AG04449 (cell line): ENCODE measurements around the gene FOXB2.
"Not testable (repeated sequence)": the region's sequence is repeated elsewhere in the genome, so short reads cannot be mapped to it uniquely, and the experiment has no call there.

Experiments used
- CTCF ChIA-PET: fragments of 350-600 bp; formaldehyde crosslinking; extraction: SDS; loops from one replicate; lab custom pipeline; 2021; ENCODE audit warnings: antibody characterized with exemption; lab: Yijun Ruan, JAX
- POLR2A ChIA-PET: fragments of 400-600, 350-600 bp; formaldehyde crosslinking; extraction: SDS; loops from one replicate; lab custom pipeline; 2020; ENCODE audit warnings: antibody characterized with exemption, inconsistent platforms; lab: Yijun Ruan, JAX
- DNase-seq: peaks from one replicate; pipeline ENCODE4 v3.0.0-alpha.2; 2010; ENCODE audit warnings: low read depth, low spot score
- H3K4me3 ChIP-seq: 2 replicates; pipeline ENCODE4 v1.5.1; 2011; ENCODE audit warnings: low read depth, mild to moderate bottlenecking, control low read depth, low read length
- CTCF ChIP-seq: IDR thresholded peaks from one replicate; pipeline ENCODE4 v1.5.1; 2011; ENCODE audit warnings: mild to moderate bottlenecking, moderate library complexity, low read length, control low read depth, inconsistent platforms; ENCODE audit not compliant: insufficient read depth; ENCODE audit errors: missing control alignments

The FOXB2 gene

GRCh38 chr9:77019236-77019925 lies at the start of gene FOXB2:
Gene FOXB2 (plus strand): TSS chr9:77019655. CDS start chr9:77019655, 0 bp downstream.
- CTCF ChIA-PET = no interaction called here
- no peak for DNase-seq
- POLR2A ChIA-PET = no interaction called here
- no peak within 1 kb of the TSS; the same call in 1 of the 2 replicates for H3K4me3 ChIP-seq
- no peak for TF ChIP-seq CTCF

- POLR2A ChIA-PET = interaction anchor here (0.7 kb wide), 1 partner anchor 44 kb away, joined by 3 read pairs; no protein-coding TSS in a partner anchor
- no peak for DNase-seq
- TF ChIP-seq CTCF = no peak
- no peak overlapping the region for H3K4me3 ChIP-seq
- CTCF ChIA-PET = interaction anchor here (1.1 kb wide), 1 partner anchor 158 kb away, joined by 3 read pairs; no protein-coding TSS in a partner anchor
These were observed 49.7 kb upstream of the FOXB2 start for GRCh38 chr9:76969716-76970115.

- DNase-seq, H3K4me3 ChIP-seq, POLR2A ChIA-PET: not testable (repeated sequence)
- CTCF ChIA-PET = interaction anchor here (0.9 to 3.0 kb wide), 4 partner anchors 10 to 172 kb away, joined by 3 to 15 read pairs (median 3); no protein-coding TSS in a partner anchor
These were observed 40.6 kb upstream of the FOXB2 start for GRCh38 chr9:76978831-76979230.

- no peak for TF ChIP-seq CTCF
- CTCF ChIA-PET = interaction anchor here (1.5 kb wide), 1 partner anchor 10 kb away, joined by 3 read pairs; no protein-coding TSS in a partner anchor
- no peak for DNase-seq
- POLR2A ChIA-PET = no interaction called here
- no peak overlapping the region for H3K4me3 ChIP-seq
These were observed 38.9 kb upstream of the FOXB2 start for GRCh38 chr9:76980566-76980965.

- no peak for TF ChIP-seq CTCF
- POLR2A ChIA-PET = no interaction called here
- H3K4me3 ChIP-seq = no peak overlapping the region
- no peak for DNase-seq
- CTCF ChIA-PET = interaction anchor here (11.0 kb wide), 1 partner anchor 176 kb away, joined by 298 read pairs; no protein-coding TSS in a partner anchor
These were observed 35.0 kb upstream of the FOXB2 start for GRCh38 chr9:76984486-76984885.

GRCh38 chr9:76985581-76985980 lies 33.9 kb upstream of the FOXB2 start:
- DNase-seq = no peak
- ChIA-PET CTCF (interaction anchor here (1.1 to 11.0 kb wide), 3 partner anchors 169 to 229 kb away, joined by 4 to 298 read pairs (median 20); no protein-coding TSS in a partner anchor), POLR2A (no interaction called here)
- no peak for TF ChIP-seq CTCF
- H3K4me3 ChIP-seq = no peak overlapping the region
